Neuronal stem cell (in vitro differentiated cells): ENCODE data around the gene NALF2.

Experiments used
- DNase-seq: peaks from one replicate; pipeline ENCODE4 v3.0.0-alpha.2; 2013; ENCODE audit warnings: low spot score
- H2AFZ ChIP-seq: one replicate; pipeline ENCODE4 v1.6.1; 2013; ENCODE audit warnings: mild to moderate bottlenecking, low read length, inconsistent platforms
- H2AK5ac ChIP-seq: 2 replicates; pipeline ENCODE4 v1.6.1; 2013; ENCODE audit warnings: low read depth, mild to moderate bottlenecking, inconsistent platforms, low read length, moderate library complexity, mixed read lengths
- H2BK120ac ChIP-seq: 2 replicates; pipeline ENCODE4 v1.6.1; 2013; ENCODE audit warnings: low read depth, mild to moderate bottlenecking, inconsistent platforms, low read length, moderate library complexity, mixed read lengths
- H2BK12ac ChIP-seq: one replicate; pipeline ENCODE4 v1.6.1; 2013; ENCODE audit warnings: low read length, inconsistent platforms
- H2BK15ac ChIP-seq: 2 replicates; pipeline ENCODE4 v1.6.1; 2013; ENCODE audit warnings: mild to moderate bottlenecking, low read length, inconsistent platforms, mixed read lengths
- H2BK5ac ChIP-seq: one replicate; pipeline ENCODE4 v1.6.1; 2013; ENCODE audit warnings: inconsistent platforms, mild to moderate bottlenecking, low read length, moderate library complexity
- H3K14ac ChIP-seq: one replicate; pipeline ENCODE4 v1.6.1; 2013; ENCODE audit warnings: low read length, inconsistent platforms
- H3K18ac ChIP-seq: 2 replicates; pipeline ENCODE4 v1.6.1; 2013; ENCODE audit warnings: low read length, inconsistent platforms
- H3K23ac ChIP-seq: 2 replicates; pipeline ENCODE4 v1.6.1; 2013; ENCODE audit warnings: low read depth, mild to moderate bottlenecking, mixed read lengths, low read length, inconsistent platforms; ENCODE audit not compliant: poor library complexity
- H3K27ac ChIP-seq: replicated peaks from 3 replicates; pipeline ENCODE4 v1.5.1; 2013; ENCODE audit warnings: low read length, inconsistent platforms
- H3K27me3 ChIP-seq, 3 experiments: 2 replicates each; pipeline ENCODE4 v1.6.1; 2013; ENCODE audit warnings: low read length in 3 of 3, mild to moderate bottlenecking in 2 of 3, inconsistent platforms in 1 of 3, low read depth in 1 of 3, mixed read lengths in 1 of 3, moderate library complexity in 1 of 3; ENCODE audit not compliant: control insufficient read depth in 3 of 3, insufficient read depth in 3 of 3
- H3K36me3 ChIP-seq, 2 donors: replicated peaks in 1 of 2; 2 replicates each; pipeline ENCODE4 v1.6.1; 2013; ENCODE audit warnings: low read length in 2 of 2; ENCODE audit not compliant: control insufficient read depth in 2 of 2, insufficient read depth in 2 of 2
- H3K4ac ChIP-seq: 2 replicates; pipeline ENCODE4 v1.6.1; 2013; ENCODE audit warnings: inconsistent platforms, mild to moderate bottlenecking, low read length, moderate library complexity
- H3K4me1 ChIP-seq, 2 donors: 1 replicate in 1 of 2; 2 replicates in 1 of 2; pipeline ENCODE4 v1.6.1; 2013; ENCODE audit warnings: low read length in 2 of 2, low read depth in 1 of 2; ENCODE audit not compliant: control insufficient read depth in 2 of 2, insufficient read depth in 1 of 2
- H3K4me2 ChIP-seq: one replicate; pipeline ENCODE4 v1.6.1; 2013; ENCODE audit warnings: mild to moderate bottlenecking, low read length, inconsistent platforms; ENCODE audit not compliant: insufficient read depth, poor library complexity, severe bottlenecking
- H3K4me3 ChIP-seq, 2 donors: 2 replicates each; pipeline ENCODE4 v1.5.1; 2013; ENCODE audit warnings: low read length in 2 of 2, mild to moderate bottlenecking in 2 of 2, inconsistent platforms in 1 of 2, moderate library complexity in 1 of 2
- H3K79me1 ChIP-seq: one replicate; pipeline ENCODE4 v1.6.1; 2013; ENCODE audit warnings: low read depth, mild to moderate bottlenecking, inconsistent platforms, low read length, moderate library complexity
- H3K9ac ChIP-seq: one replicate; pipeline ENCODE4 v1.6.1; 2013; ENCODE audit warnings: mild to moderate bottlenecking, low read depth, low read length, inconsistent platforms; ENCODE audit not compliant: poor library complexity
- H3K9me3 ChIP-seq, 2 donors: replicated peaks in 1 of 2; 2 replicates each; pipeline versions ENCODE3 to v1.6.1; 2013; ENCODE audit warnings: low read length in 2 of 2, mild to moderate bottlenecking in 2 of 2, inconsistent platforms in 1 of 2, low read depth in 1 of 2, mixed read lengths in 1 of 2, moderate library complexity in 1 of 2; ENCODE audit not compliant: control insufficient read depth in 2 of 2, insufficient read depth in 1 of 2
- H4K8ac ChIP-seq: one replicate; pipeline ENCODE4 v1.6.1; 2013; ENCODE audit warnings: low read depth, mild to moderate bottlenecking, inconsistent platforms, low read length, moderate library complexity
- H4K91ac ChIP-seq: one replicate; pipeline ENCODE4 v1.6.1; 2013; ENCODE audit warnings: low read length, low read depth, mild to moderate bottlenecking, inconsistent platforms; ENCODE audit not compliant: poor library complexity
- WGBS, 2 donors: extraction: QIAGEN DNeasy Blood & Tissue Kit; methylation state at CpG; one replicate each; pipeline ENCODE4 v1.1.7; 2013; ENCODE audit warnings: missing lambda C conversion rate in 2 of 2, mixed read lengths in 1 of 2; ENCODE audit not compliant: insufficient read length in 2 of 2, insufficient replicate concordance in 1 of 2; ENCODE audit errors: extremely low coverage in 2 of 2; 5-methylcytosine and 5-hydroxymethylcytosine counted together

Gene NALF2

GRCh38 chrX:69501429-69501828 is 2.7 kb upstream of the NALF2 start:
- H2BK15ac ChIP-seq, result no peak overlapping the region
- peak overlapping the region; percentile 70 for H2AFZ ChIP-seq
- no peak overlapping the region for H4K8ac ChIP-seq
- peaks cover 0 to 9% of the 10 kb centered on the region in 2 donors for H3K4me1 ChIP-seq
- no peak overlapping the region for H3K23ac ChIP-seq
- no peak overlapping the region for H3K4ac ChIP-seq
- no peak overlapping the region for H2AK5ac ChIP-seq
- H3K4me2 ChIP-seq, result no peak overlapping the region
- no peaks in the 10 kb centered on the region for H3K79me1 ChIP-seq
- H3K36me3 ChIP-seq, result no peaks in the 10 kb centered on the region
- no peak overlapping the region for H3K14ac ChIP-seq
- peak; percentile 77 for DNase-seq
- no peak overlapping the region for H2BK12ac ChIP-seq
- H3K27me3 ChIP-seq, result peaks cover 0 to 17% (median 4%) of the 10 kb centered on the region in 3 experiments
- H3K4me3 ChIP-seq, result no peak overlapping the region
- no peak overlapping the region for H4K91ac ChIP-seq
- no CpG with 5 or more reads among the region's 3 CpGs for WGBS, 2 donors
- no peaks in the 10 kb centered on the region for H3K9me3 ChIP-seq
- H2BK5ac ChIP-seq, result no peak overlapping the region
- H2BK120ac ChIP-seq, result no peak overlapping the region
- H3K27ac ChIP-seq, result peak overlapping the region; percentile 35
- no peak overlapping the region for H3K9ac ChIP-seq
- H3K18ac ChIP-seq, result no peak overlapping the region

- no peak overlapping the region for H3K4me3 ChIP-seq
- H3K27me3 ChIP-seq, result peaks cover 0 to 21% (median 4%) of the 10 kb centered on the region in 3 experiments
- H3K9me3 ChIP-seq, result no peaks in the 10 kb centered on the region
- no peak overlapping the region for H2BK120ac ChIP-seq
- H3K4me2 ChIP-seq, result peak overlapping the region; percentile 83
- no peak overlapping the region for H2AK5ac ChIP-seq
- no peak overlapping the region for H3K18ac ChIP-seq
- no peak overlapping the region for H3K23ac ChIP-seq
- no peak overlapping the region for H4K91ac ChIP-seq
- peak overlapping the region; percentile 95 for H2AFZ ChIP-seq
- no peak overlapping the region for H2BK12ac ChIP-seq
- H3K79me1 ChIP-seq, result no peaks in the 10 kb centered on the region
- no peak overlapping the region for H3K27ac ChIP-seq
- no peaks in the 10 kb centered on the region for H3K36me3 ChIP-seq
- no peak overlapping the region for H2BK15ac ChIP-seq
- H3K14ac ChIP-seq, result no peak overlapping the region
- H4K8ac ChIP-seq, result no peak overlapping the region
- H3K4me1 ChIP-seq, result peaks cover 0 to 15% of the 10 kb centered on the region in 2 donors
- no peak for DNase-seq
- no peak overlapping the region for H3K9ac ChIP-seq
- no peak overlapping the region for H3K4ac ChIP-seq
- no CpG with 5 or more reads among the region's 16 CpGs for WGBS, 2 donors
- H2BK5ac ChIP-seq, result no peak overlapping the region
Measured at GRCh38 chrX:69503228-69503781, 821 bp upstream of the NALF2 start.

GRCh38 chrX:69504626-69505612 is 793 bp downstream of the NALF2 start:
- H3K23ac ChIP-seq, result no peak overlapping the region
- H2BK120ac ChIP-seq, result no peak overlapping the region
- DNase-seq, result no peak
- peak overlapping the region; percentile 60 for H3K9ac ChIP-seq
- H4K91ac ChIP-seq, result no peak overlapping the region
- H4K8ac ChIP-seq, result no peak overlapping the region
- peak overlapping the region; percentile 64 to 94 for H3K4me3 ChIP-seq
- H3K79me1 ChIP-seq, result no peaks in the 10 kb centered on the region
- H2BK15ac ChIP-seq, result no peak overlapping the region
- no peak overlapping the region for H3K4ac ChIP-seq
- peak overlapping the region; percentile 61 for H3K27ac ChIP-seq
- H2BK12ac ChIP-seq, result no peak overlapping the region
- peaks cover 0 to 6% (median 4%) of the 10 kb centered on the region in 3 experiments for H3K27me3 ChIP-seq
- no peak overlapping the region for H2AK5ac ChIP-seq
- no peak overlapping the region for H3K14ac ChIP-seq
- peak overlapping the region; percentile 95 for H2AFZ ChIP-seq
- H3K36me3 ChIP-seq, result no peaks in the 10 kb centered on the region
- peak overlapping the region; percentile 69 for H3K4me2 ChIP-seq
- no peaks in the 10 kb centered on the region for H3K9me3 ChIP-seq
- H3K18ac ChIP-seq, result peak overlapping the region; percentile 78
- no CpG with 5 or more reads among the region's 146 CpGs for WGBS, 2 donors
- no peak overlapping the region for H2BK5ac ChIP-seq
- peaks cover 0 to 15% of the 10 kb centered on the region in 2 donors for H3K4me1 ChIP-seq
